HCT116 (cell line): ENCODE data around the gene THAP8. TPM values are rescaled to one million over a fixed set of nuclear protein-coding genes. Genes with fewer than 3 reads are reported as not detected.

Source experiments
- ATAC-seq: fragments of 200-7000 bp; cut with Tn5 transposase; 2 replicates; pipeline ENCODE4 v1.9.1; 2020; ENCODE audit warnings: mild to moderate bottlenecking, moderate library complexity
- BruUV-seq: library from RNA; stranded (reverse); fragments of 400-500 nt; replicated peaks from 2 replicates; lab custom pipeline; 2021; lab: Mats Ljungman, UMichigan
- CTCF ChIA-PET: fragments of 300-600 bp; sonication (Branson Sonifier 250); formaldehyde crosslinking; loops from one replicate; lab custom pipeline; 2021; ENCODE audit warnings: antibody characterized with exemption; lab: Charles Lee
- POLR2A ChIA-PET: fragments of 300-600, 350-600 bp; sonication (Branson Sonifier 250); formaldehyde crosslinking; loops from one replicate; lab custom pipeline; 2021; ENCODE audit warnings: antibody characterized with exemption; lab: Charles Lee
- RAD21 ChIA-PET, 2 experiments: fragments of 300-600 bp; sonication (Branson Sonifier 250); formaldehyde crosslinking; loops; one replicate each; lab custom pipeline; 2023; ENCODE audit warnings: low total read pairs in 2 of 2; ENCODE audit not compliant: uncharacterized antibody in 2 of 2, unreplicated experiment in 2 of 2, low non-redundant PET in 1 of 2; lab: Charles Lee
- DNase-seq: peaks from one replicate; pipeline ENCODE4 v3.0.0-alpha.2; 2010; ENCODE audit warnings: low read depth, low spot score
- H2AFZ ChIP-seq: fragments of 200-600 bp; shearing (Covaris generic), sonication (generic); 2 replicates; pipeline ENCODE4 v1.6.1; 2017; ENCODE audit warnings: low read depth, mixed run types, mixed read lengths, antibody characterized with exemption, low read length; ENCODE audit not compliant: poor library complexity, severe bottlenecking
- H3K27ac ChIP-seq: 2 replicates; pipeline ENCODE4 v1.5.1; 2012; ENCODE audit warnings: low read depth, low read length
- H3K27me3 ChIP-seq: fragments of 200-600 bp; sonication (generic); 2 replicates; pipeline ENCODE4 v1.6.1; 2016; ENCODE audit warnings: mixed run types, low read length, mixed read lengths; ENCODE audit not compliant: insufficient read depth
- H3K36me3 ChIP-seq, 2 experiments: fragments of 200-500 bp in 1 of 2; fragments of 200-600 bp in 1 of 2; sonication (Bioruptor generic) in 1 of 2; sonication (generic) in 1 of 2; 2 replicates each; pipeline versions ENCODE4 v1.5.1 to v1.6.1; 2014 to 2016; ENCODE audit warnings: low read length in 2 of 2, inconsistent platforms in 1 of 2, mixed read lengths in 1 of 2, mixed run types in 1 of 2; ENCODE audit not compliant: insufficient read depth in 2 of 2, control insufficient read depth in 1 of 2
- H3K4me1 ChIP-seq, 2 experiments: fragments of 200-600 bp in 1 of 2; sonication (generic) in 1 of 2; 2 replicates each; pipeline versions ENCODE4 v1.5.1 to v1.6.1; 2012 to 2017; ENCODE audit warnings: low read length in 2 of 2, inconsistent platforms in 1 of 2, mild to moderate bottlenecking in 1 of 2, mixed read lengths in 1 of 2, mixed run types in 1 of 2, moderate library complexity in 1 of 2; ENCODE audit not compliant: insufficient read depth in 2 of 2, control insufficient read depth in 1 of 2
- H3K4me2 ChIP-seq: fragments of 200-600 bp; sonication (generic); 2 replicates; pipeline ENCODE4 v1.6.1; 2017; ENCODE audit warnings: mixed run types, low read length, mixed read lengths
- H3K4me3 ChIP-seq, 2 experiments: fragments of 200-600 bp in 1 of 2; sonication (generic) in 1 of 2; replicated peaks in 1 of 2; 2 replicates each; pipeline ENCODE4 v1.5.1; 2011 to 2016; ENCODE audit warnings: low read length in 2 of 2, control low read depth in 1 of 2, low read depth in 1 of 2, mild to moderate bottlenecking in 1 of 2, mixed read lengths in 1 of 2, mixed run types in 1 of 2
- H3K79me2 ChIP-seq: fragments of 200-600 bp; sonication (generic); 2 replicates; pipeline ENCODE4 v1.6.1; 2017; ENCODE audit warnings: mild to moderate bottlenecking, mixed run types, low read length, moderate library complexity, mixed read lengths; ENCODE audit not compliant: insufficient read depth
- H3K9ac ChIP-seq: fragments of 200-600 bp; sonication (generic); 2 replicates; pipeline ENCODE4 v1.6.1; 2016; ENCODE audit warnings: low read length, mixed read lengths
- H3K9me2 ChIP-seq: fragments of 200-600 bp; sonication (generic), shearing (Covaris generic); 2 replicates; pipeline ENCODE4 v1.6.1; 2017; ENCODE audit warnings: mixed run types, mild to moderate bottlenecking, moderate library complexity; ENCODE audit not compliant: insufficient read depth
- H3K9me3 ChIP-seq, 2 experiments: fragments of 200-500 bp in 1 of 2; fragments of 200-600 bp in 1 of 2; sonication (Bioruptor generic) in 1 of 2; sonication (generic) in 1 of 2; 2 replicates each; pipeline ENCODE4 v1.6.1; 2014 to 2017; ENCODE audit warnings: low read length in 2 of 2, mixed read lengths in 2 of 2, inconsistent platforms in 1 of 2, low read depth in 1 of 2, mild to moderate bottlenecking in 1 of 2, mixed run types in 1 of 2, moderate library complexity in 1 of 2; ENCODE audit not compliant: control insufficient read depth in 1 of 2, insufficient read depth in 1 of 2
- H4K20me1 ChIP-seq: fragments of 200-600 bp; sonication (generic), shearing (Covaris generic); 2 replicates; pipeline ENCODE4 v1.6.1; 2017; ENCODE audit warnings: mixed run types, mild to moderate bottlenecking, moderate library complexity; ENCODE audit not compliant: insufficient read depth
- CBX3 ChIP-seq: IDR thresholded peaks from 2 replicates; pipeline ENCODE4 v1.6.1; 2012; ENCODE audit warnings: low read depth
- CEBPB ChIP-seq: IDR thresholded peaks from 2 replicates; pipeline ENCODE4 v1.6.1; 2012; ENCODE audit warnings: low read depth
- EGR1 ChIP-seq: IDR thresholded peaks from 2 replicates; pipeline ENCODE4 v1.6.1; 2012; ENCODE audit warnings: low read depth
- ELF1 ChIP-seq: IDR thresholded peaks from 2 replicates; pipeline ENCODE4 v1.6.1; 2012; ENCODE audit warnings: low read depth, borderline replicate concordance
- POLR2AphosphoS5 ChIP-seq: IDR thresholded peaks from 2 replicates; pipeline ENCODE4 v1.6.1; 2011; ENCODE audit warnings: mild to moderate bottlenecking, low read depth, low read length, moderate library complexity
- YY1 ChIP-seq: IDR thresholded peaks from 2 replicates; pipeline ENCODE4 v1.6.1; 2011; ENCODE audit warnings: low read length, low read depth, moderate library complexity, mild to moderate bottlenecking; ENCODE audit not compliant: insufficient replicate concordance; ENCODE audit errors: extremely low read depth
- ZFX ChIP-seq: fragments of 450-650 bp; IDR thresholded peaks from 2 replicates; pipeline ENCODE4 v1.6.1; 2017
- ZNF274 ChIP-seq: fragments of 200-500 bp; sonication (Bioruptor generic); IDR thresholded peaks from 2 replicates; pipeline ENCODE4 v1.6.1; 2014; ENCODE audit warnings: mild to moderate bottlenecking, low read depth, low read length, inconsistent platforms
- intact Hi-C: fragments of 100-400 bp; cut with micrococcal nuclease; formaldehyde crosslinking; loops from 2 replicates; pipeline ENCODE4 v1.10.0; 2022
- total RNA-seq: library from RNA; stranded (reverse); gene quantifications from one replicate; pipeline ENCODE4 v1.2.1, GENCODE V29; 2021; ENCODE audit not compliant: unreplicated experiment
- TF ChIP-seq, protein P1 (sequence below): IDR thresholded peaks from 2 replicates; pipeline ENCODE4 v1.6.1; 2011; ENCODE audit warnings: mild to moderate bottlenecking, low read length, moderate library complexity; ENCODE audit not compliant: insufficient replicate concordance; ENCODE audit errors: extremely low read depth

Gene THAP8
- total RNA-seq, 1 experiment from 2014 or later: 1.7 TPM

DNA sequence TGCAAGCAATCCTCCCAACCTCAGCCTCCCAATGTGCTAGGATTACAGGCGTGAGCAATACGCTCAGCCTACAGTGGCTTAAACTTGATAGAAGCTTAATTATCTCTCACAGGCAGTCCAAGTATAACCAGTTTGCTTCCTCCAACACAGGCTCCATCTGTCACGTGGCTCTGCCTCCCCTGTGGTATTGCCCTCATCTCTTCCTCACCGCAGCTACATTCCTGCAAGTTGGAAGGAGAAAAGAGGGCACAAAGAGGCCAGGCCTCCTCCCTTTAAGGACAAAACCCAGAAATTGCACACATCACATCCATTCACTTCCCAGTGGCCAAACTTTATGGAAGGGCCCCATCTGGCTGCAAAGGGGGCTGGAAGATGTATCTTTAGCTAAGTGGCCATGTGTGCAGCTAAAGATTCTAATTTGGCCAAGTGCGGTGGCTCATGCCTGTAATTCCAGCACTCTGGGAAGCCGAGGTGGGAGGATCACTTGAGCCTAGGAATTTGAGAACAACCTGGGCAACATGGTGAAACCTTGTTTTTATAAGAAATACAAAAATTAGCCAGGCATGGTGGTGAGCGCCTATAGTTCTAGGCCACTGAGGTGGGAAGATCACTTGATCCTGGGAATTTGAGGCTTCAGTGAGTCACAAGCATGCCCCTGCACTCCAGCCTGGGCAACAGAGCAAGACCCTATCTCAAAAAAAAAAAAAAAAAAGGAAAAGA is 62.2 kb downstream of the THAP8 start:
- no peak overlapping the region for H3K4me3 ChIP-seq
- BruUV-seq: no TSS peak
- no peak overlapping the region for H3K27ac ChIP-seq
- H3K4me1 ChIP-seq: peaks cover 20 to 33% of the 10 kb centered on the region in 2 experiments
- peaks cover 16% of the 10 kb centered on the region for H3K79me2 ChIP-seq
- H3K27me3 ChIP-seq: no peaks in the 10 kb centered on the region
- no peaks in the 10 kb centered on the region for H4K20me1 ChIP-seq
- no peak overlapping the region for H2AFZ ChIP-seq
- H3K9ac ChIP-seq: no peak overlapping the region
- H3K36me3 ChIP-seq: no peaks in the 10 kb centered on the region
- H3K4me2 ChIP-seq: no peak overlapping the region
- DNase-seq (no peak), ATAC-seq (no peak)
- TF ChIP-seq ELF1 (no peak), POLR2AphosphoS5 (no peak), EGR1 (no peak), ZNF274 (no peak), CBX3 (no peak), CEBPB (no peak), ZFX (no peak), YY1 (no peak)
- TF ChIP-seq, protein P1, sequence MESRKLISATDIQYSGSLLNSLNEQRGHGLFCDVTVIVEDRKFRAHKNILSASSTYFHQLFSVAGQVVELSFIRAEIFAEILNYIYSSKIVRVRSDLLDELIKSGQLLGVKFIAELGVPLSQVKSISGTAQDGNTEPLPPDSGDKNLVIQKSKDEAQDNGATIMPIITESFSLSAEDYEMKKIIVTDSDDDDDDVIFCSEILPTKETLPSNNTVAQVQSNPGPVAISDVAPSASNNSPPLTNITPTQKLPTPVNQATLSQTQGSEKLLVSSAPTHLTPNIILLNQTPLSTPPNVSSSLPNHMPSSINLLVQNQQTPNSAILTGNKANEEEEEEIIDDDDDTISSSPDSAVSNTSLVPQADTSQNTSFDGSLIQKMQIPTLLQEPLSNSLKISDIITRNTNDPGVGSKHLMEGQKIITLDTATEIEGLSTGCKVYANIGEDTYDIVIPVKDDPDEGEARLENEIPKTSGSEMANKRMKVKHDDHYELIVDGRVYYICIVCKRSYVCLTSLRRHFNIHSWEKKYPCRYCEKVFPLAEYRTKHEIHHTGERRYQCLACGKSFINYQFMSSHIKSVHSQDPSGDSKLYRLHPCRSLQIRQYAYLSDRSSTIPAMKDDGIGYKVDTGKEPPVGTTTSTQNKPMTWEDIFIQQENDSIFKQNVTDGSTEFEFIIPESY: no peak
- POLR2A ChIA-PET: no interaction called here
- RAD21 ChIA-PET: interaction anchor here in 1 of 2 experiments (0.7 kb wide), 1 partner anchor 1951 kb away, joined by 5 read pairs; no protein-coding TSS in a partner anchor
- H3K9me2 ChIP-seq: no peaks in the 10 kb centered on the region
- CTCF ChIA-PET: no interaction called here
- no peaks in the 10 kb centered on the region for H3K9me3 ChIP-seq
- intact Hi-C loops: no loop called here
